Endothelial cell of hepatic sinusoid (primary cell): Measurements from ENCODE around the gene CCS.
"Not testable (repeated sequence)": the region's sequence is repeated elsewhere in the genome, so short reads cannot be mapped to it uniquely, and the experiment has no call there.

ENCODE experiments used
- in situ Hi-C: cut with HindIII; loops from 2 replicates; pipeline ENCODE4 v1.10.0; 2017; ENCODE audit warnings: low sequenced_read_pairs

The CCS gene

GRCh38 chr11:66559866-66560676 lies 32.9 kb upstream of the CCS start:
- in situ Hi-C loops, result loop anchor here (5.0 kb wide), 1 partner anchor 42 kb away; no protein-coding TSS in a partner anchor

- in situ Hi-C loops, result no loop called here
These were observed 31.6 kb upstream of the CCS start for GRCh38 chr11:66561178-66561974.

GRCh38 chr11:66561975-66562248 lies 31.1 kb upstream of the CCS start:
- in situ Hi-C loops, result no loop called here

- in situ Hi-C loops, result no loop called here
These were observed 30.7 kb upstream of the CCS start for GRCh38 chr11:66562275-66562674.

GRCh38 chr11:66562907-66563583 lies 29.9 kb upstream of the CCS start:
- in situ Hi-C loops, result no loop called here

- in situ Hi-C loops, result no loop called here
These were observed 29.2 kb upstream of the CCS start for GRCh38 chr11:66563832-66564231.

GRCh38 chr11:66564538-66564937 lies 28.4 kb upstream of the CCS start:
- in situ Hi-C loops, result no loop called here

GRCh38 chr11:66564984-66565383 lies 28.0 kb upstream of the CCS start:
- in situ Hi-C loops, result no loop called here

GRCh38 chr11:66566221-66566620 lies 26.8 kb upstream of the CCS start:
- in situ Hi-C loops, result no loop called here

GRCh38 chr11:66567787-66568123 lies 25.2 kb upstream of the CCS start:
- in situ Hi-C loops, result no loop called here

GRCh38 chr11:66568124-66568916 lies 24.7 kb upstream of the CCS start, which contains the start of gene CTSF:
Gene CTSF, minus strand, starts transcription at chr11:66568606. Its CDS starts 120 bp downstream, at chr11:66568486.
- in situ Hi-C loops, result no loop called here

GRCh38 chr11:66569076-66569475 lies 23.9 kb upstream of the CCS start:
- in situ Hi-C loops, result no loop called here

- in situ Hi-C loops, result no loop called here
These were observed 22.7 kb upstream of the CCS start for GRCh38 chr11:66570079-66570849.

- in situ Hi-C loops, result no loop called here
These were observed 22.2 kb upstream of the CCS start for GRCh38 chr11:66570850-66571180.

GRCh38 chr11:66579017-66579606 lies 13.9 kb upstream of the CCS start:
- in situ Hi-C loops, result no loop called here

- in situ Hi-C loops, result no loop called here
These were observed 12.2 kb upstream of the CCS start for GRCh38 chr11:66580803-66581202.

GRCh38 chr11:66581261-66581660 lies 11.7 kb upstream of the CCS start:
- in situ Hi-C loops, result no loop called here

- in situ Hi-C loops, result not testable (repeated sequence)
These were observed 10.3 kb upstream of the CCS start for GRCh38 chr11:66582565-66583147.

GRCh38 chr11:66585447-66585846 lies 7.5 kb upstream of the CCS start:
- in situ Hi-C loops, result not testable (repeated sequence)

GRCh38 chr11:66586136-66586535 lies 6.8 kb upstream of the CCS start:
- in situ Hi-C loops, result no loop called here
